ENCODE results near the gene BPGM. TPM values are rescaled to one million over a fixed set of nuclear protein-coding genes. Genes with fewer than 3 reads are reported as not detected.

Gene BPGM
- total RNA-seq, 4 donors from 2014 or later: 11.9 to 15.5 (median 12.6) TPM

DNA sequence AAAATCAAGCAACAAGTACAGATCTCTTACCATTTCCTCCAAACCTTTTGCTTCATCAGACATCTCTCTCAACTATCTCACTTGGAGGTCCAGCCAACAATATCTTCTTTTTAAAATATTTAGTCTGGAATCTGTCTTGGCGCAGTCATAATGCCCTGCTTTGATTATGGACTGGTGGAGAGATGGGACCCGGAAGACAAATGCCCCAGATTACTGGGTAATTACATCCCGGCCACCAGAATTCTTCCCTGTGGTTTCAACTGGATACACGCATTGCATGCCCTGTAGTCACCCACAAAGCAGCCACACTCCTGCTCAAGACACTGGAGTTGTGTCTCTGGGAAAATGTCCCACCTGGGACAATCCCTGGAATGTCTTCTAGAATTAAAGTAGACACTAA, 65.5 kb downstream of the BPGM start:
- TF ChIP-seq, protein P1, sequence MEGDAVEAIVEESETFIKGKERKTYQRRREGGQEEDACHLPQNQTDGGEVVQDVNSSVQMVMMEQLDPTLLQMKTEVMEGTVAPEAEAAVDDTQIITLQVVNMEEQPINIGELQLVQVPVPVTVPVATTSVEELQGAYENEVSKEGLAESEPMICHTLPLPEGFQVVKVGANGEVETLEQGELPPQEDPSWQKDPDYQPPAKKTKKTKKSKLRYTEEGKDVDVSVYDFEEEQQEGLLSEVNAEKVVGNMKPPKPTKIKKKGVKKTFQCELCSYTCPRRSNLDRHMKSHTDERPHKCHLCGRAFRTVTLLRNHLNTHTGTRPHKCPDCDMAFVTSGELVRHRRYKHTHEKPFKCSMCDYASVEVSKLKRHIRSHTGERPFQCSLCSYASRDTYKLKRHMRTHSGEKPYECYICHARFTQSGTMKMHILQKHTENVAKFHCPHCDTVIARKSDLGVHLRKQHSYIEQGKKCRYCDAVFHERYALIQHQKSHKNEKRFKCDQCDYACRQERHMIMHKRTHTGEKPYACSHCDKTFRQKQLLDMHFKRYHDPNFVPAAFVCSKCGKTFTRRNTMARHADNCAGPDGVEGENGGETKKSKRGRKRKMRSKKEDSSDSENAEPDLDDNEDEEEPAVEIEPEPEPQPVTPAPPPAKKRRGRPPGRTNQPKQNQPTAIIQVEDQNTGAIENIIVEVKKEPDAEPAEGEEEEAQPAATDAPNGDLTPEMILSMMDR (IDR thresholded peaks at IDR 0.05): no peak
- no peak for TF ChIP-seq POLR2A (IDR thresholded peaks at IDR 0.05)
- 82 to 86% methylated on average over 4 of the region's 4 CpGs for WGBS, 2 donors
- DNase-seq (ENCODE audit: low spot score in 2 of 2): no peak
- H3K4me3 ChIP-seq (ENCODE audit: low read depth, poor library complexity, severe bottlenecking): no peak overlapping the region
- intact Hi-C loops (cut with DNase I; ENCODE audit: low total_unique reads): no loop called here

DNA sequence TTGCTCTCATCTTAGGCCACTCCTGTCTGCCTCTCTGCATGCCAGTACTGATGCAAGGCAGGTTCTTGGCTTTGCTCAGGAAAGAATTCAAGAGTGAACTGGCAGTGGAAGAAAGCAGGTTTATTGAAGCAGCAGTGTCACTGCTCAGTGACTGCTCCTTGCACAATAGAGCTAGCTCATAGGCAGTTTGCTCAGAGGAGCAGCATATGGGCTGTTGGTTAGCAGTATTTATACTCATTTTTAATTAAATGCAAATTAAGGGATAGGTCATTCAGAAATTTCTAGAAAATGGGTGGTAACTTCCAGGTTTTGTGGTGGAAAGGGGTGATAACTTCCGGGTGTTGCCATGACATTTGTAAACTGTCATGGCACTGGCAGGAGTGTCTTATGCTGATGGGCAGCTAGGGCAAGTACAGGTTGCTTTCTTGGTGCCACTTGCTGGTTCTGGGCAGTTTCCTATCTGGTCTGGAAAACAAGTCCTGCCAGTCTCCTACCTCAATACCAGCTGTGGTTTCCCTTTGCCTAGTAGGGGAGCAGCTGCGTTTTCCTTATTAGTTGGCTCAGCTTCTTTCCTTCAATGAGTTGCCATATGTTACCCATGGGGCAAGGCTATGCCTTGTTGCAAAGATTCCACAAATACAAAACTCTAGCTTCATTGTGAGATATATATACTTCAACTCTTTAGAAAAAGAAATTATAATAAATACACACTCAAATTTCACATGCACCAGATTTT, 68.0 kb downstream of the BPGM start:
- no peak for DNase-seq (ENCODE audit: low spot score in 2 of 2)
- 78 to 81% methylated on average over 2 of the region's 2 CpGs for WGBS, 2 donors
- intact Hi-C loops (cut with DNase I; ENCODE audit: low total_unique reads): no loop called here
- TF ChIP-seq, protein P1 (IDR thresholded peaks at IDR 0.05): no peak
- no peak for TF ChIP-seq POLR2A (IDR thresholded peaks at IDR 0.05)
- H3K4me3 ChIP-seq (ENCODE audit: low read depth, poor library complexity, severe bottlenecking): no peak overlapping the region

DNA sequence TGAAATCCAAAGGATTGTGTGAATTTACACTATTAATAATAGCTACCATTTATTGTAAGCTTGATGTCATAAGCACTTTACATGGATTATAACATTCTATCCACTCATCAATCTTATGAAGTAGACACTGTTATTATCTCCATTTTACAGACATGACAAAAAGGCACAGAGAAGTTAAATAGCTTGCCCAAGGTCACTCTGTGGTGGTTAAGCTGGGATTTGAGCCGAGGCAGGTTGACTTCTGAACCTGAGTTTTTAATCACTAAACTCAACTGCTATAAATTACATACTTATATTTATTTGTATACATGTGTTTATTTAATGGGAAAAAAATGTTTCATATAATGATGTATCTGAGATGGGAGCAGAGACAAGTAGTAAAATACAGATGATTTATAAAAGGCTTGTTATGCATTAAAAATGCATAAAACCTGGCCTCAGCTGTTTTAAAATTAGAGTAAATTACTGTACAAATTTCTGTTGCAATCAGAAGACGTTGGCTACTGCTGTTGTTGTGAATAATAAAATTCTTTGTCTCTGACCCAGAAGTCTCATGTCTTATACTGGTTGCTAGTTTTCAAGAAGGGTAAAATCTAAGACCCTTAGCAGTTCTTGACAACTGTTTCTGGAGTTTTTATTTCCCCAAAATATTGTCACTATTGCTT, 71.7 kb downstream of the BPGM start:
- no peak for DNase-seq (ENCODE audit: low spot score in 2 of 2)
- 70 to 80% methylated on average over 2 of the region's 2 CpGs for WGBS, 2 donors
- no peak overlapping the region for H3K4me3 ChIP-seq (ENCODE audit: low read depth, poor library complexity, severe bottlenecking)
- intact Hi-C loops (cut with DNase I; ENCODE audit: low total_unique reads): no loop called here
- TF ChIP-seq, protein P1 (IDR thresholded peaks at IDR 0.05): no peak
- TF ChIP-seq POLR2A (IDR thresholded peaks at IDR 0.05): no peak

DNA sequence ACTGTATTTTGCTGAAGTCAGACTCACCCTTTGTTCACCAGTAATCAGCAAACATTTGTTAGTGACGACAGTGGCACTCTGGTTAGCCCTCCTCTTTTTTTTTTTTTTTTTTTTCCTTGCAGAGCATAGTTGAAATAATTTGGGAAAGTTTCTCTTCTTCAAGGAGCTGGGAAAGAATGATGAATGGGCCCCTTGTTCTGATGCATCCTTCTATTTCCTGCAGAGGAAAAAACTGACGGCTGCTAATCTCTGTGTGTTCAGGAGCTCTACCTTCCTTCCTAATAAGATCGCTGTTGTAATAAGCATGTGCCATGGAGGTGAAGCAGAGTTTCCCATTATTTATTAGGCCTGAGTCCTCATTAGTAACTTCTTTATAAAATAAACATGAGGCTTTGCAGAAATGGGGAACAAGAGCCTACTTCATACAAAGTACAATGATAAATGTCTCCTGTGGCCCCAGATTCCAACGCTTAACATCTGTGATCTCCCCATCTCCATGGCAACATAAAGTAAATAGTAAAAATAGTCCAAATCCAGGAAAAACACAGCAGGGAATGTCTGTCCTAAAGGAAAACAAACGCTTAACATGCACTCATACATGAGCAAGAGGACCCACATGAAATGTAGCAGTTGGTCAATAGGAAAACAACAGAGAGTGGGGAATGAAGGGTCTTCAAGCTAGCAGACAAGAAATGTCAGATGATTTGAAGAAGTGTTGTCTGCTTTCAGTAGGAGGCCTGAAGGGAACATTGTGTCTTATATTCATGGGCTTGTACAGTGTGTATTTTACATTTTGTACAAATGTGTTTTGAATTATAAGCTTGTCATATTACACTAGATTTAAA, 73.7 kb downstream of the BPGM start:
- intact Hi-C loops (cut with DNase I; ENCODE audit: low total_unique reads): no loop called here
- H3K4me3 ChIP-seq (ENCODE audit: low read depth, poor library complexity, severe bottlenecking): no peak overlapping the region
- TF ChIP-seq POLR2A (IDR thresholded peaks at IDR 0.05): no peak
- TF ChIP-seq, protein P1 (IDR thresholded peaks at IDR 0.05): no peak
- 30 to 37% methylated on average over 5 of the region's 5 CpGs for WGBS, 2 donors
- no peak for DNase-seq (ENCODE audit: low spot score in 2 of 2)

DNA sequence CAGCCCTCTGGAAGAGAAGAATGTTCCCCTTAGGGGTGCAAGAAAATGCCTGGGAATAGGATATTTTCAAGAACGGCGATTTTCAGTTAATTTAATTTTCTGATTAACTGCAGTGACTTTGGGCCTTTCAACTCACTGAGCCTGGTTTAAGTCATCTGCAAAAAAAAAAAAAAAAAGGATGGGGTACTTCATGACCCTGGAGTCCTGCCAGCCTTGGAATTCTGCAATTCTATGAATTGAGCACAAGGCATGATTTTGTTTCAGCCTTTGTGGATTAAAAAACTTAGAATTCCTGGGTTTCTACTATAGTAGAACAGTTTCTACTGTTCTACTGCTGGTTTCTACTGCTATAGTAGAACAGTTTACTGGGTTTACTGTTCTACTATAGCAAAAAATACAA, 74.5 kb downstream of the BPGM start:
- no peak for TF ChIP-seq POLR2A (IDR thresholded peaks at IDR 0.05)
- TF ChIP-seq, protein P1 (IDR thresholded peaks at IDR 0.05): no peak
- 63 to 79% methylated on average over 2 of the region's 2 CpGs for WGBS, 2 donors
- intact Hi-C loops (cut with DNase I; ENCODE audit: low total_unique reads): no loop called here
- DNase-seq (ENCODE audit: low spot score in 2 of 2): no peak
- no peak overlapping the region for H3K4me3 ChIP-seq (ENCODE audit: low read depth, poor library complexity, severe bottlenecking)

Measured in lower leg skin (tissue), 4 donors.